Midbrain (tissue), 1 donor: ENCODE measurements around the gene ADAMTS2.

Source experiments
- DNase-seq: peaks from one replicate; lab custom pipeline; 2025; lab: John Stamatoyannopoulos, UW

The ADAMTS2 gene

DNA sequence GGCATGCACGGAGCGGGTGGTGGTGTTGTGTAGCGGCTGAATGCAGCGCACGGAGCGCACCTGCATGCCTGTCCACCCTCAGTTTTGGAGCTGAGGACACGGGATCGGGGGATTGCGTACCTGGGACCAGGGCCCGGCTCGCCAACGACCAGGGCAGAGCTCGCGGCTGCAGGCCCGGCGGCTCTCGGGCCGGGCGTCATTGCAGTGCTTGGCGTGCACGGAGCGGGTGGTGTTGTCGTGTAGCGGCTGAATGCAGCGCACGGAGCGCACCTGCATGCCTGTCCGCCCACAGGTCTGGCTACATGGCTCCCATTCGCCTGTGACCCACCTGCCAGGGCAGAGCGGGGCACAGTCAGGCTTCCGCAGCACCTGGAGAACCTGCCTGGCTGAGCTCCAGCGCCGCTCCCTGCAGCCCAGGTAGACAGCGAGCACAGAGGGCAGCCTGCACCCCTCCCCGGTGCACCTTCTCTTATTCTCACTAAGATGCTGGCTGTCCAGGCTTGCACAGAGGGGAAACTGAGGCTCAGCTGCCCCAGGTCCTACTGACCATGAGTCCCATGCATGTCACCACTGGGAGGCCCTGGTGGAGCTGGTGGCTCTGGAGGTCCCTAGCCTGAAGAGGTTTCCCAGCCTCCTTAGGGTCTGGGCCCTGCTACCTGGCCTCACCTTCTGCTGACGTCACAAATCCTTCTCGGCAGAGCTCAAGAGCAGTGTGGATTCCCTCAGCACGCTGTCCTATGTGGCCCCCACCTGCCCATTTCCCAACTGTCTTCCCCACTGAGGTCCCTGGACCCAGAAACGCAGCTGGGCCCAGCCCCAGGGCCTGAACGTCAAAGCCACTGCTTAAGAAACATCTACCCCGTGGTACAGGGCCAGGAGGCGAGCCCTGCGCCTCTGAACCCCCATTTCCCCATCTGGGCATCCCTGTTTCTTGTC is 220.1 kb downstream of the ADAMTS2 start:
- no peak for DNase-seq

DNA sequence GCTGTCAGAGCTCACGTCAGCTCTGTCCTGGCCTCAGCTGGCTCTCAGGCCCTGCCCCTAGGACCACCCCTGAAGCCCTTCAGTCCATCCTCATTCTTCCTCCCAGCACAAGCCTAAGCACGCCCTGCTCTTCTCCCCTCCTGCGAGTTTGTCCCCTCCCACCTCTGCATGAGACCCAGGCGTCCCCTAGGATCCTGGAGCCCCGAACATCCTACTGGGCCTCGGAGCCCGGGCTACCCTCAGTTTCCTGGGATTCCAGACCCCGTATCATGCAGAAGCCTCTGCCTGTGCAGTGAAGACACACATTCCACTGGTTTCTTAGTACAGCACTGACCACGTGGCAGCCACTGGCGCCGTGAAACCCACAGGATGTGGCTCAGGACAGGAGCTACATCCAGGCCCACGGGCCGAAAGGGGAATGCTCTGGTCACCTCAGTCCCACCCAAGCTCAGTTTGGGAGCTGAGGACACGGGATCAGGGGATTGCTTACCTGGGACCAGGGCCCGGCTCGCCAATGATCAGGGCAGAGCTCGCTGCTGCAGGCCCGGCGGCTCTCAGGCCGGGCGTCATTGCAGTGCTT is 220.9 kb downstream of the ADAMTS2 start:
- no peak for DNase-seq

GRCh38 chr5:179123491-179124272 is 221.6 kb downstream of the ADAMTS2 start:
- no peak for DNase-seq

DNA sequence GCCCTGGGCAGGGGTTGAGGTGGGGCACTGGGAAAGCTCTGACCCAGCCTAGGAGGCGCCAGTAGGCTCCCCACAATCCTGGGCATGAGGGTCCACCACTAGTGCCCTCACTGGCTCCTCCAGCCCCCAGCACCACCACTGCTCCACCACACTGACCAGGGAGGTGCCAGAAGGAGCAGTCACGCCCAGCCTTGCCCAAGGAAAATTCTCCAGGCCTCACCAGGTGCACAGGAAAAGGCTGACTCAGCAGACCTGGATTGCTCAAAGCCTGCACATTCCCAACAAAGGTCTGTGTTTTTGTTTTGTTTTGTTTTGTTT is 222.2 kb downstream of the ADAMTS2 start:
- no peak for DNase-seq

GRCh38 chr5:179122411-179123108 is 222.7 kb downstream of the ADAMTS2 start:
- no peak for DNase-seq

GRCh38 chr5:179121667-179122111 is 223.6 kb downstream of the ADAMTS2 start:
- no peak for DNase-seq

DNA sequence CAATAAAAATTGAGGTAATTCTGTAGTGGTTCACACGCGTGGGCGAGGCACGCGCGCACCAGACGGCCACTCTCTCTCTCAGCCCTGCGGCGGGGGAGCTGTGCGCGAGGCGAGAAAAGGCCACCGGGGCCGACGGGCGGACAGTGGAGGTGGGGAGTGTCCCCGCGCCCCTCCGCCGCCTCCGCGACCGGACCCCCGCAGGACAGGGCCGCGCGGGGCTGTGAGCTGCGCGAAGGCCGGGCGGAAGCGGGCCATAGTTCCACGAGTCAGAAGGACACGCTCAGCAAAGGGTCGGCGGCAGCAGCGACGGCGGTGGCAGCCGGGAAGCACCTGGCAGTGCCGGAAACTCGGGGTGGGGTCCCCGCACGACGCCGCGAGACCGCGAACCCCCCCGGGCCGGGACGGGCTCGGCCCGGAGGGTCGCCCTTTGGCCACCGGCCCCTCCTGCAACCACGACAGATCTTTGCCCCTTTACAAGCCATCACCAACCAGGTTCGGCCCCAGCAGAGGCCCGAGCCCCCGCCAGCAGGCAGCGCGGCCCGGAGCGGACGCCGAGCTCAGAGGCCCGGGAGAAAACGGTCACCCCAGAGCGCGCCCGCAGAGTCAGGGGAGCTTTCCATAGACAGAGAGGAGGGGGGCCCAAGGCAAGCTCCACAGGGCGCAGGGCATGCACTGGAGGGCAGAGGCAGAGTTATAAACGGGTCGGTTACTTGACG is 224.2 kb downstream of the ADAMTS2 start:
- DNase-seq: no peak

DNA sequence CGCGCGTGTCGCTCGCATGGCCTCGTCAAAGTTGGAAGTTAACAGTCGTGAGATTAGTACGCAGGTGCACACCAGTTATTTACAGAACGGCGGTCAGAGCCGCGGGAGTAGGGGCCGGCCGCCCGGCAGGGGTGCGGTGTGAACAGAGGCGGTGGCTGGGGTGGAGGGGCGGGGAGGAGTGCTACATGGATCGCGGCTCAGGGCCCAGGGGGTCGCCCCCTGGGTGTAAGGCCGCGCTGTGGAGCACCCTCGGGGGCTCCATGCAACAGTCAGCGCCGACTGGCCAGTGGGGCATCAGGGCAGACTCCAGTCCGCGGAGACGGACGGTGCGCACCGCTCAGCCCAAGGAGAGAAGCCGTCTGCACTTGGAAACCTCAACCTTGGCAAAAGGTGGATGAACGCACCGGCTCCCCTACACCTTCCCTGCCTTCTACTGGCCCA is 224.8 kb downstream of the ADAMTS2 start:
- no peak for DNase-seq

GRCh38 chr5:179119415-179120170 is 225.7 kb downstream of the ADAMTS2 start:
- no peak for DNase-seq

GRCh38 chr5:179118756-179119414 is 226.4 kb downstream of the ADAMTS2 start:
- no peak for DNase-seq

- DNase-seq: no peak
Observed at GRCh38 chr5:179118338-179118737, 226.9 kb downstream of the ADAMTS2 start.

- no peak for DNase-seq
Observed at GRCh38 chr5:179115845-179116524, 229.3 kb downstream of the ADAMTS2 start.

DNA sequence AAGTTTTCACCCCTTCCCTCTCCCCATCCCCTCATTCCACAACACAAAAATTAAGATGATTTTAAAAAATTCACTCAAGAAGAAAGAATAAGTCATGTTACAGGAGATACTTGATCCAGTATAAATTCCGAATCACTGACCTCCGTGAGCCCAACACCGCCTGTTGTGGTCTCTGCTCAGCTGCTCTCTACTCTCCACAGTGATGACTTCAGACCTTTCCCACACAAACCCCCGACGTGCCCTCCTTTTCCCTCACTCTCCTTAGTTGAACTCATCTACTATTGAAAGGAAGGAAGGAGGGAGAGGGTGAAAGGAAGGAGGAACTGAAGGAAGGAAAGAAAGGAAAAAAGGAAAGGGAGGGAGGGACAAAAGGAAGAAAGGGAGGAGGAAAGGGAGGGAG is 230.0 kb downstream of the ADAMTS2 start:
- no peak for DNase-seq

DNA sequence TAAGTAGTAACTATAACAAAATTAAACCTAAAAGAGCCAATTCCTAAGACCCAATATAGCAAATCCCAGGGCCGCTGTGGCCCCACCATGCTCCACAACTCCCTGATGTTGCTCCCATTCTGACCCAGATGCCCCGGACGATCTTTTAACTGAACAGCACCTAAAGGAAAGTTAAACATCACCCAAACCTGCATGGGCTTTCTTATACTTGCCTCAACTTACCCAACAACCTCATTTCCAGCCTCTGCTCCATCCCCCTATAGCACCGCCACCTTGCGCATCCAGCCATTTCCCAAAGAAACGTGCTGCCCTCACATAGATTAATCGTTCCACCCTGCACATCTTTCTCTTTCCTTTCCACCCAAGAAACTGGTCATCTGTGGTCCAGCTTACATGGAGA is 230.5 kb downstream of the ADAMTS2 start:
- DNase-seq: no peak

- no peak for DNase-seq
Observed at GRCh38 chr5:179113945-179114641, 231.2 kb downstream of the ADAMTS2 start.

DNA sequence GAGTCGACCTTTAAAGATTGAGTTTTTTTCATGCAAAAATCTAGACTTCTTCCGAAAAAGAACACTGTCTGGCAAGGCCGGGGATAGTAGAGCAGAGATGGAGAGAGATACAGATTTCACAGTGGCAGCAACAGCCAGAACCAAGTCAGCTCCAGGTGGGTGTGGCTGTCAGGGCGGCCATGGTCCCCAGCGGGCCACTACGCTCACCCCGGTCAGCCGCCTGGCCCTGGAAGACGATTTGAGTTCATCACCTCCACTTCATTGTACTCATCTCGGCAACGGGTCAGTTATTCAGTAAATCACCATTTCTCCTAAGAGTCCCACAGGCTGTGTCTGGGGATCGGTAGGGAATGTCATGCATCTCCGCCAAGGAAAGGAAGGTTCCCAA is 232.1 kb downstream of the ADAMTS2 start:
- no peak for DNase-seq

DNA sequence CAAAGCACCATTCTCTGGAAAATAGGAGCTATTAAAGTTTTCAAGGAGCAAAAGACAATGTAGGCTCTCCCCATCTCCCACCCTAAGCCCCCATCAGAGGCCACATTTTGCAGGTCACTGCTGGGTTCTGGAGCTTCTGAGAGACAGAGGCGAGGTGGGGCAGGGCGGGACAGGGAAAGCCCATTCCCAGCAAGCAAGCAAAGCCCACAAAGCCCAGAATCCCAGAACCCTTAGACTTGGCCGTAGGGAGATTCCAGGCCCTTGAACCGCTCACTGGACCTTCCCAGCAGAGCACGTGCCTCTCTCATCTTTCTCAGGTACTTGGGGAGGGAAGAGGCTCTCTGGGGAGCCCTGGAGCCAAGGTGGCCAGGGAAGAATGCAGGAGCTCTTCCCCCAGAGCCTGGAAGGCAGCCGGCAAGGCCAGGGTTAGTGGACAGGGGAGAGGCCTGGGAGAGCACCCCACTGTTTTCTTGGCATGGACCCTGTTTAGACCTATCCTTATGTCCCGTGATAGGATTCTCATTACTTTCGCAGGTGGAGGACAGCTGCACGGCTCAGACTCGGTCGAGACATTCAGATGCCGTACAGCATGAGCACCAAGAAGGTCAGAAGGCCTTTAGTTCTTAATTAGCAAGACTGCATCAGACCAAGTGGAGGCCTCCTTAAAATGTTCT is 232.7 kb downstream of the ADAMTS2 start:
- no peak for DNase-seq
